Measurements from ENCODE around the gene ARHGEF28. TPM values are rescaled to one million over a fixed set of nuclear protein-coding genes. Genes with fewer than 3 reads are reported as not detected.

ARHGEF28 gene
- total and polyA plus RNA-seq, 12 donors: 0.62 to 3.4 (median 1.5) TPM

GRCh38 chr5:73654819-73655318 is 28.9 kb downstream of the ARHGEF28 start:
- intact Hi-C loops (cut with DNase I): no loop called here
- Histone ChIP-seq H3K9me3 (no peaks in the 10 kb centered on the region), H3K4me1 (peaks cover 0 to 12% (median 0%) of the 10 kb centered on the region in 9 donors), H3K27me3 (peaks cover 0 to 3% (median 0%) of the 10 kb centered on the region in 7 donors), H3K36me3 (no peaks in the 10 kb centered on the region), H3K27ac (peak overlapping the region in 3 of 10 donors; percentile 1 to 40 (median 20)), H3K4me3 (no peak overlapping the region)
- ATAC-seq (no peak), DNase-seq (no peak)
- TF ChIP-seq CTCF (IDR thresholded peaks at IDR 0.05): no peak
- 70 to 84% methylated on average over 2 of the region's 2 CpGs for WGBS, 2 donors

DNA sequence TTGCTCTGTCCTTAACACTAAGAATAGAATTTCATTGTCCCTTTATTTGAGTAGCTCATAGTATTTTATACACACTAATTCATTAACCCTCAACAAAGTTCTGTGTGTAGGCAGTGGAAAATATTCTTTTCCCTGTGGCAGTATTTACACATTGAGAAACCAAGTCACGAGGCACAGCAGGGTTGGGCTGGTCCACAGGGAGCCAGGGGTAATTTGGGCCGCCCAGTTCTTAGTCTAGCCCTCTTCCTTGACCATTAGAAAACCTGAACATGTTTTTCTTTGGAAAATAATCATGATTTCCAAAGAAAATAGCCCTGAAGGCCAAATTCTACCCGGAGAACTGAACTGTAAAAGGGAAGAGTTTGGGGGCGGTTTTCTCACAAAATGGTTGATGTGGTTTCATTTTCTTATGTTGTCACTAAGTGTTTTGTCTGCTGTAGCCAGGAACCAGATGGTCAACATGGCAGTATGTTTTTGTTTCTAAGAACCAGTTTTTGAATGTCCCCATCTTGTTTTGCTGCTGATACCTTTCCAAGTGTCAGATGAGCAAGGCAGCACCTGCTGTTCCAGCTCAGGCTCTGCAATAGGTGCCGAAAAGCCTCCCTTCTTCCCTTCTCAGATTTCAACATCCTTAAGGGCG is 29.6 kb downstream of the ARHGEF28 start:
- H3K4me1 ChIP-seq: peaks cover 0 to 12% (median 0%) of the 10 kb centered on the region in 9 donors
- H3K36me3 ChIP-seq: no peaks in the 10 kb centered on the region
- H3K27me3 ChIP-seq: peaks cover 0 to 3% (median 0%) of the 10 kb centered on the region in 7 donors
- 89 to 90% methylated on average over 6 of the region's 6 CpGs for WGBS, 2 donors
- peak in 1 of 2 donors; percentile 16 for DNase-seq
- H3K9me3 ChIP-seq: no peaks in the 10 kb centered on the region
- intact Hi-C loops (cut with DNase I): no loop called here
- no peak overlapping the region for H3K4me3 ChIP-seq
- peak in 3 of 8 donors; percentile 35 to 82 (median 62) for ATAC-seq
- peak overlapping the region in 3 of 10 donors; percentile 20 to 40 (median 34) for H3K27ac ChIP-seq
- no peak for TF ChIP-seq CTCF (IDR thresholded peaks at IDR 0.05)

DNA sequence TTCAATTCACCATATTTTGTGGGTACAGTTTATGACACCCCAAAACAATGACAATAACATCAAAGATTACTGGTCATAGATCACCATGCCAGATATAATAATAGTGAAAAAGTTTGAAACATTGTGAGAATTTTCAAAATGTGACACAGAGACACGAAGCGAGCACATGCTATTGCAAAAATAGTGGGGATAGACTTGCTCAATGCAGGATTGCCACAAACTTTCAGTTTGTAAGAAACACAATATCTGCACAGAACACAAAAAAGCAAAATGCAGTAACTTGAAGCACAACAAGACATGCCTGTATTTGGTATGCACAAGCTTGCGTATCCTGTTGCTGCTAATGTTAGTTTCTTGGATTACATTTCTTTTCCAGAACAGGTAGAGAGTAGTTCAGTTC is 35.8 kb downstream of the ARHGEF28 start:
- Histone ChIP-seq H3K4me1 (no peaks in the 10 kb centered on the region), H3K4me3 (no peak overlapping the region), H3K36me3 (no peaks in the 10 kb centered on the region), H3K27ac (no peak overlapping the region), H3K9me3 (no peaks in the 10 kb centered on the region), H3K27me3 (peaks cover 0 to 3% (median 0%) of the 10 kb centered on the region in 7 donors)
- intact Hi-C loops (cut with DNase I): no loop called here
- TF ChIP-seq CTCF (IDR thresholded peaks at IDR 0.05): no peak
- no peak for ATAC-seq
- 90 to 93% methylated on average over 3 of the region's 3 CpGs for WGBS, 2 donors
- no peak for DNase-seq

GRCh38 chr5:73663161-73663859 is 37.3 kb downstream of the ARHGEF28 start:
- ATAC-seq (no peak), DNase-seq (no peak)
- Histone ChIP-seq H3K36me3 (no peaks in the 10 kb centered on the region), H3K4me3 (no peak overlapping the region), H3K27me3 (peaks cover 0 to 4% (median 0%) of the 10 kb centered on the region in 7 donors), H3K4me1 (no peaks in the 10 kb centered on the region), H3K9me3 (no peaks in the 10 kb centered on the region), H3K27ac (no peak overlapping the region)
- intact Hi-C loops (cut with DNase I): no loop called here
- TF ChIP-seq CTCF (IDR thresholded peaks at IDR 0.05): no peak
- 82 to 87% methylated on average over 7 of the region's 7 CpGs for WGBS, 2 donors
